ENCODE results near the gene RXFP3.

- TF ChIP-seq CTCF (IDR thresholded peaks at IDR 0.05) (no peak), POLR2AphosphoS5 (IDR thresholded peaks at IDR 0.05; ENCODE audit: insufficient read depth in 1 of 2, low read depth in 1 of 2) (no peak), POLR2A (IDR thresholded peaks at IDR 0.05) (no peak)
Observed at GRCh38 chr5:33957577-33958150, 21.5 kb downstream of the RXFP3 start.
